Stimulated activated CD8-positive, alpha-beta memory T cell treated with anti-CD3 and anti-CD28 coated beads, Interleukin-15, amount 100 ng/mL, for 4 hours (primary cell): ENCODE measurements around the gene TNS2.

Experiments used
- DNase-seq, 2 donors: peaks; one replicate each; pipeline ENCODE4 v3.0.0-alpha.2; 2020; ENCODE audit warnings: low read depth in 2 of 2

Gene TNS2

DNA sequence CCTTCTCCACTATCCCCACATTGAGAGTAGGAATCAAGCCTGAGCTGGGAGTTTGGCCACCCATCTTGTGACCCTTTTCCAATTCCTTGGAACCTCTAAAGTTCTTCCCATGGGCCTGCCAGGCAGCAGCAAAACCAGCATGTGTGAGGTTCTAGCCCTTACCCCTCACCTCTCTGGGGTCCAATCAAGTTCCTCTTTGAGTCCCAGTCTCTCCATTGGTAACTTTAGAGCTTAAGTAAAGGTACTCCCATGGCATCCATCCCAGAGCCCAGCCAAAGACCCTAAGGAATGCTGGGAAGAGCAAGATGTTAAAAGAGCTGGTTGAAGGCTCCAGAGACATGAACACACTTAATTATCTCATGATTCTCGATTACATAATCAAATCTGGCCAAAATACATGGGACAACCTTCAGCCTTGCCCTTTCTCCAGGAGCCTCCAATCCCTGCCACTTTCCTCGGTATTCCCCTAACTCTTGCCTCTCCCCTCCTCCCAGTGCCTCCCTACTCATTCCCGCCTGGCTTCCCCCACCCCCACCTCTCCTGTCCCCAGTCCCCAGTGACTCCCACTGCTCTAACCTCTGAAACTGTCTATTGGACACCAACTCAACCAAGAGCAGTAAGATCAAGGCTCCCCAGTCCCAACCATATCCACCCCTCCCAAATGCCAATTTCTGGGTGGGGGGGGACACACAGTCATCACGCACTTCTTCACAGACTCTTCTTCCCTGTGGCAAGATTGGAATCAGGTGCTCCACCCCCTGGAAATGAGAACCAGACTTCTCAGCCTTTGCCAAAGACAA, 4.8 kb upstream of the TNS2 start:
- no peak for DNase-seq

DNA sequence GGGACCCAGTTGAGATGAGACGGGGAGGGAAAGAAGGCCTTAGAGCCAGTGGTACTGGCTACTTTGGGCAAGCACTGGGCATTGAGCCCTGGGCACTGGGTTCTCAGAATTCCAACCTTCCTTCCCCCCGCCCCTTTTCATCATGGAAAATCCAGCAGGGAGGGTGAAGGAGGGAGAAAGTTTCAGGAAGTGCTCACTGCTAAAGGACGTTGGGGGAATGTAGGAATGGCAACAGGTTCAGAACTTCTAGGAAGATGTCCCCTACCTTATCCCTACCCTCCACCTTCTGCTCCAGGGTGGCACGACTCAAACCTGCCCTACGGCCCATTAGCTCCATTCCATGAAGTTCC, 4.2 kb upstream of the TNS2 start:
- DNase-seq = no peak

DNA sequence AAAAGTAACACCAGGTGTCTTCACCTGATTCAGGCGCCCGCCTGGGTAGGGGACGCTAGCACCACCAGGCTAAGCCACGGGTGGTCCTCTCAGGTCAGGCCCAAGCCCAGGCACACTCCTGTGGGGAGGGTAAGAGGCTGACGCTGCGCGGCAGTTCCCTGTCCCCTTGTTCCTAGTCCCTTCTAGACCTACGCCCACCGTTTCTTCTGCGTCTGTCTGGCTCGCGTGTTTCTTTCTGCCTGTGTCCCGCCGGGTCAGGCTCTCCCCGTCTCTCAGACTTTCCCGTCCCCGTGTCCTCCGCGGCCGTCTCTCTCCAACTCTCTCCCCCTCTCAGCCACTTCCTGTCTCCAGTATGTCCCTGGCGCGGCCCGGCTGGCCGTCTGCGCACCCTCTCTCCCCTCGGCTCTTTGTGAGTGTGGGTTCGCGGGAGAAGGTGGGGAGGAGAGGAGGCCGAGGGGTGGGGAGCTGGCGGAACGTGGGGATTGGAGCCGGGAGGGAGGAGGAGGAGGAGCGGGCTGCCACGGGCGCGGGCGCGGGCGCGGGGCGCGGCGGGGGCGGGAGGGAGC, 3.1 kb upstream of the TNS2 start:
- no peak for DNase-seq

DNA sequence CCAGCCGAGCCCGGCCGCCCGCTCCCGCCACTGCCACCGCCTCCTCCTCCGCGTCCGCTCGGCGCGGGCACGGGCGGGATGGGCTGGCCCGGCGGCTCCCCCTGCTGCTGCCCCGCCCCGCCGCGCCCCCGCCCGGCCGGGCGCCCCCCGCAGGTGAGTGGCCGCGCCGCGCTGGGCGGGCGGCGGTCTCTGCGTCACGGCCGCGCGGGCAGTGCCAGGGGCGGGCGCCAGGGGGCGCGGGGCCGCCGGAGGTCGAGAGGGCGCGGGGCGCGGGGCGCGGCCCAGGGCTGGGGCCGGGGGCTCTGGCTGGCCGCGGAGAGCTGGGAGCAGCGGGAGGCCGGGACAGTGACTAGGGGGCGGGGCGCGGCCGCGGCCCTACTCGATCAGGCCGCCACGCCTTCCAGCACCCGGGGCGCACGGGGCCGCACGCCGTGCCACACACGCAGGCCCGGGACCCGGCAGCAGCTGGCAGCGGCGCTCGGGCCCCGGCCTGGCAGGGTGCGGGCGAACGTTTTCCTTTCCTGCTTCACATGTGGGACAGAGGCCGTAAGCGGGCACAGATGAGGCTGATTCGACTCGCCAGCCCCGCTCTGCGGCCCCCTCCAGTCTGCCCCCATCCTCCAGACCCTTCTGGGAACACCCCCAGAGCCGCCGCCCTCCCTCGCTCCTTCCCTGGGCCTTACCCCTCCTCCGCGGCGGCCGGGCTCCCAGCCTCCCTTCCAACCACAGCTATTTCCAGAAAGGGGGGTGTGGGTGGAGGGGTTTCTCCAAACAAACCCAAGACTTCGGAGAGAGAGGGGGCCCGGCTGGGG, 2.4 kb upstream of the TNS2 start:
- peak; percentile 23 to 53 for DNase-seq

DNA sequence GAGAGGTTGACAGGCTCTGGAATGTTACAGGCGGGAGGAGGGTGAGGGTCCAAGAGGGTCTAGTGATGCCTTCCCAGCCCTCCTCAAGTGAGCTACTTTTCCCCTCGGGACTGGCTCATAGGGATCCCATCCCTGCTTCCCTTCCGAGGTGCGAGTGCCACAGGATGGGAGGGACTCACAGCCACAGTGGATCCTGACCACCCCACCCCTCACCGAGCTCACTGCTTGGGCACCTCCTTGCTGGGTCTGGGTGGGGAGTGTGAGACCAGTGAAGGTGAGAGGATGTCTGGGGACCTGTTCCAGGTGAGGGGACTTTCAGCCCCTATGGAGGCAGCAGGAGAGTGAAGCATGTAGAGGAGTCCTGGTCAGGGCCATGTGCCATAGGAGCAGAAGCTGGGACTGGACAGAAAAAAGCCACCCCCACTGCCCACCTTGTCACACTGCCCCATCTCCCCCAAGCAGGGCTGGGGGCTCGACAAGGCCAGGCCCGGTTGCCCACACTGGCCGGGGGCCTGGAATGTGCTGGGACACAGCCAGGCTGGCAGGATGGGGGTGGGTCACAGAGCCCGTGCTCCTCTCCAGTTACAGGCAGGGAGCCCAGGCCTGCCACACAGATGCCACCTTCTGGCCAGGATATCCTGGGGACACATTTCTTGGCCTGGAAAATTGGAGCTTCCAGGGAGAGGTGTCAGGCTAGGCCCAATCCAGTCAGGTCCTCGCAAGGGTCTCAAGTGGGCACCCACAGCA, 1.7 kb upstream of the TNS2 start:
- no peak for DNase-seq

DNA sequence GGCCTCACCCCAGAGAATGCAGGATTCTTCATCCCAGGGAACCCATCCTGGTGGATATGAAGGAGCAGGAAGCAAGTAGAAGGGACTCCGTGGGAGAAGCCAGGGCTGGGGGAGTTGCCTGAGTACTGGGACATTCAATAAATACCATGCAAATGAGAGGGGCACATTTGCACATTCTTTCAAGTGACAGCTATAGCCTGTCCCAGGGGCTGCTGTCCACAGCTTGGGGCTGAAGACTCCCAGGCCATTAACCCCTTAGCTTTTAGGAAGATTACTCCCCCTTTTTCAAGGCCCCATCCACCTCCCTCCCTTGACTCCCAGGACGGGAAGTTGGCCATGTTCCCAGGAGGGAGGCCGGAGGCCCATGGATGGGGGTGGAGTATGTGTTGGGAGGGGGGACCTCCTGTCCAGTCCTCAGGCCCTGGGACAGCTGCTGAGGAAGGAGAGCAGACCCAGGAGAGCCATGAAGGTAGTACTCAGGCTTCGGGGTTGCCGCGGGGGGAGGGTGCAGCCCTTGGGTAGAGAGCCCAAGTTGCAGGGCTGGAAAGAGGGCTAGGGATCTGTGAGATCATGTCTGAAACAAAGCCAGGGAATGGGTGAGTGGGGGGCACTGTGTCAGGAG, 974 bp upstream of the TNS2 start:
- no peak for DNase-seq

DNA sequence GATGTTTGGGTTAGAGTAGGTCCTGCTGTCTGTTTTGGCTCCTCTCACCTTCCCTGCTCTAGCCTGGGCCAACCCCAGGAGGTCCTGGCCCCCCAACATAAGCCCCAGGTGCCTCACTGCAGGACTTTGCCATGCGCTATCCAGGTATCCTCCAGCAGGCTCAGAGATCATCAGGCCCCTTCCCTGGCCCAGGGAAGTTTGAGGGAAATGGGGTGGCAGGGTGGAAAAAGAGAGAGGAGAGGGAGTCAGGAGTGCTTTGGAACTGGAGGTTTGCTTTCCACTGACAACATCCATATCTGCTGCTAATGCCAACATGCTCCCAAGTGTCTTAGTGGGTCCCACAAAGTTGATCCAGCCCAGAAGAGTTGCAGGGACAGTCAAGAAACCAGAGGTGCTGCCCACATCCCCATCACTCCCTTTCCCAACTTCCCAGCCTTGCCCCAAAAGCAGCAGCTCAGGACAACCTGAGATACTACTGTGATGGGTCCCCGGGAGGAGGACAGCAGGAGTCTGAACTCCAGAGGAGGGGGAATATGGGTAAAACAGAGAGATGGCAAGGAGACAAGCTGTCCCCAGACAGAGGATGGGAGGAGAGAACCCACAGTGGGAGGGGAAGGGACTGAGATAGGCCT, 677 bp downstream of the TNS2 start:
- DNase-seq = no peak

DNA sequence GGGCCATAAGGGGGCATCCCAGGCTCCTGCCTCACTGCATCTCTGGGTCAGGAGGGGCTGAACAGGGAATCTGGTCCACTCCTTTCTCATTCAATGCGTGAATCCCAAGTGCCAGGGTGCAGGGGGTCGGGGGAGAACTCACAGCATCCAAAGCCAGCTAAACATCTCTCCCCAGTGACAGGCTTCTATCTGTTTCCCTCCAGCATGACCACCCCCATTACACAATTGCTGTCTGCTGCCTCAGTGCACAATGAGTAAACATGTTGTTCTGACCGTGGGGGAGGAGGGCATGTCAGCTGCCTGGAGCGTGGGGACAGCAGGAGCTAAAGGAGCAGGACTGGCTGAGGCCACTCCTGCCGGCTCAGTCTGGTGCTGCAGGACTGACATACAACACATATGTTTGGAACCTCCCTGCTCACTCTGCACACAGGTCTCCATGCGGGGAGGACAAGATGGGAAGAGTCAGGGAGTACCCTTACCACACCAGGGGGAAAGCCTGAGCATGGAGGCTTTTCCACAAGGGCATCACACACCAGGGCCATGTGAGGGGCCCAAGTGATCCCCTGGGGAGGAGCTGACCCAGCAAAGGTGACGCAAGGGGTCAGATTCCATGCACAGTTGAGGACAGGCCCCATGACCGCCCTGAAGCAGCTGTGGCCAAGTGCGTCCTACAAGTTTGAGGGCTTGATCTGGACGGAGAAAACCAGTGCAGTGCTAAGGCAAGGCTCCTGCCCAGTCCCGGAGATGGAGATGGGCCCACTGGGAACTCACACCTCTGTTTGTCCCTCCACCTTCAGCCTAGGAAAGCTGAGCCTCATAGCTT, 1.4 kb downstream of the TNS2 start:
- no peak for DNase-seq

DNA sequence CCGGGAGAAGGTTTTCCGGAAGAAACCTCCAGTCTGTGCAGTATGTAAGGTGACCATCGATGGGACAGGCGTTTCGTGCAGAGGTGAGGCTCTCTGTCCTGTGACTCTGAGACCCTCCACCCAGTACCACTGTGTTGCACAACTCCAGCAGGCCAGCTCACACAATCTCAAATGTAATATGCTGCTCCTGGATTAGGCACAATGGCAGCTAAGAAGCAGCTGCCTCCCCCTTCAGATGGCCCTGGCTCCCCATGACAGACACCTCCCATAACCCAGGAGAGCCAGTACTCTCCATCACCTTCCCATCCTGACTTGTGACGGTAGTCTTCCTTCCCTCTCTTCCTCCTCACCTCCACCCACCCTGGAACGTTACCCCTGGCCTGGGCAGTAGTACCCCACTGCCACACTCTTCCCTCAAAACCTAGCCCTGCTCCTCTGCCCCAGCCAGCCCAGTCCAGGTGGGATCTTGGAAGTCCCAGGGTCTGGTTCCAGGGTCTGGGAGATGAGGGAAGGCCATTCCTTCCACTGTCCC, 2.1 kb downstream of the TNS2 start:
- no peak for DNase-seq

DNA sequence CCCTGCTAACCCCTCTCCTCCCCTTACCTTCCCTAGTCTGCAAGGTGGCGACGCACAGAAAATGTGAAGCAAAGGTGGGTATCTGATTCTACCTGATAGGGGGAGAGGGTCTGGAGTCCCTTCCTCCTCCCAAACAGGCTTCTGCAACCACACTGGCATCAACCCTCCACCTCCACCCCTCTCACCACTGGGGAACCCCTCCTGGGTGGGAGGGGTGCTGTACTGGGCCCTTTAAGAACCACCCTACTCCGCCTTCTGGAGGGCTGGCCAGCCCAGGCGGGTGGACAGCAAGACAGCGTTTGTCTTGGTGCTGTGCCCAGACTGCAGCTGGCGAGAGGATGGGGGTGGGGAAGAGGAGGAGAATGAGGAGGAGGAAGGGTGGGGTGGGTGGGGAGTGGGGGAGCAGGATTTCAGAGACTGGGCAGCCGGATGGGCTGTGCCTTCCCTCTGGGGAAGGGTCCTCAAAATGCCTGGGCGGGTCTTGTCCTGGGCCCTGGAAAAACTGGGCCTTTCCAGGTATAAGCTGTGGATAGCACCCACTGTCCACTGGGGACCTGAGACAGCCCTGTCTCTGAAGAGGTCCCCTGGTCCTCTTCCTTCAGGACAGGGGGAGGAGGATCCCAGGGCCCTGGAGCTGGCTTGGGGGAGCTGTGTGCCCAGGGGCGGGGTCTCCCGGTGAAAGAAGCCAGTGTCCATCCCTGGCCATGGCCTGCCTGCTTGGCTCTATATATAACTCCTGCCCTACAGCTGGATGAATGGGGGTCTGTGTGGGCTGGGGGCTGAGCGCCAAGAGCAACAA, 2.8 kb downstream of the TNS2 start:
- DNase-seq = no peak

DNA sequence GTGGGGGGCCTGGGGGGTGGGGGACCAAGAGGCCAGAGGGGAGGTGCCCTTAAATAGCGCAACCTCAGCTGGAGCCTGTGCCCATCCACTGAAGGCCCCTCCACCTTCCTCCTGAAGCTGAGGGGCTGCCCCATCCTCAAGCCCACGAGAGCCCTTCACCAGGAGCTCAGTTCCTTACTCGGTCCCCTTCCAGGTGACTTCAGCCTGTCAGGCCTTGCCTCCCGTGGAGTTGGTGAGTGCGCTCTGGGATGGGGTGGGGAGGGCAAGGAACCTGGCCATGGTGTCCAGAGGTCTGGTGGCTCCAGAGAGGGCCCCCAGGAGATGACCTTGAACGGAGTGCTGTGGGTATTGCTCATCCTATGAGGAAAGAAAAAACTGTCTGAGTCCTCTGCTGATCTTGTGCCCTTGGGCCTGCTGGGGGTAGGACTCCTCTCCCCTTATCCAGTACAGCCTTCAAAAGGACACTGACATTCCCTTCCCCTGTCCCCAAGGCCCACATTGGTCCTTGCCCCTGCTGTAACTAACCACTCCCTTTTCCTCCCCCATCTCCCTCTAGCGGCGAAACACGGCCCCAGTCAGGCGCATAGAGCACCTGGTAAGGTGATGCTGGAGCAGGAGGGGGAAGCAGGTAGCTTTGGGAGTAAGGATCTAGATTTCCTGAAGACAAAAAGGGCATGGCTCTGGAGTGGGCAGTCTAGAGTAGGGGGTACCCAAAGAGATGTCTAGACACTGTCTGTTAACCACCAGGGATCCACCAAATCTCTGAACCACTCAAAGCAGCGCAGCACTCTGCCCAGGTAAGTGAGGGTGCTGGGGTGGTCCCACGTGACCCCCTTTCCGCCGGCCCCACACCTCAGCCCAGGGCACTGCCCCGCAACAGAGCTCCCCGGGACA, 3.6 kb downstream of the TNS2 start:
- peak in 1 of 2 donors; percentile 21 for DNase-seq

DNA sequence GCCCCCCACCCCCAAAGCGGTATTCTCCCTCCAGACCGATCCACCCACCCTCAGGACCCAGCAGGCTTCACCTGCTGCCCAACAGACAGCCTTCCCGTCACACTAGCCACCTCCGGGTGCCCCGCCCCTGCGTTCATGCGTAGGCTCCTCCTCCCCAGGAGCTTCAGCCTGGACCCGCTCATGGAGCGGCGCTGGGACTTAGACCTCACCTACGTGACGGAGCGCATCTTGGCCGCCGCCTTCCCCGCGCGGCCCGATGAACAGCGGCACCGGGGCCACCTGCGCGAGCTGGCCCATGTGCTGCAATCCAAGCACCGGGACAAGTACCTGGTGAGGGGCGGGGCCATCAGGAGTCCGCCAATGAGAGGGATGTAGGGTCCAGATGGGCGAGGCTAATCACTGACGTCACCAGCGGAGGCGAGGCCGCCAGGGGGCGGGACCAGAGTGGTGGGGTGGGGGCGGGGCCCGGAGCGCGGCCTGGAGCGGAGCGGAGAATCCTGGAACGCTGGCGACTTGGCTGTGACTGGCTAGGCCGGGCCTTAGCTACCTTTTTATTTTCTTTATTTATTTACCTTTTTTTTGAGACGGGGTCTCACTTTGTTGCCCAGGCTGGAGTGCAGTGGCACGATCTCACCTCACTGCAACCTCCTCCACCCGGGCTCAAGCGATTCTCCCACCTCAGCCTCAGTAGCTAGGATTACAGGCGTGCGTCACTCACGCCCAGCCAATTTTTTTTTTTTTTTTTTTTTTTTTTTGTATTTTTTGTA, 4.4 kb downstream of the TNS2 start:
- DNase-seq = peak; percentile 78 to 88

DNA sequence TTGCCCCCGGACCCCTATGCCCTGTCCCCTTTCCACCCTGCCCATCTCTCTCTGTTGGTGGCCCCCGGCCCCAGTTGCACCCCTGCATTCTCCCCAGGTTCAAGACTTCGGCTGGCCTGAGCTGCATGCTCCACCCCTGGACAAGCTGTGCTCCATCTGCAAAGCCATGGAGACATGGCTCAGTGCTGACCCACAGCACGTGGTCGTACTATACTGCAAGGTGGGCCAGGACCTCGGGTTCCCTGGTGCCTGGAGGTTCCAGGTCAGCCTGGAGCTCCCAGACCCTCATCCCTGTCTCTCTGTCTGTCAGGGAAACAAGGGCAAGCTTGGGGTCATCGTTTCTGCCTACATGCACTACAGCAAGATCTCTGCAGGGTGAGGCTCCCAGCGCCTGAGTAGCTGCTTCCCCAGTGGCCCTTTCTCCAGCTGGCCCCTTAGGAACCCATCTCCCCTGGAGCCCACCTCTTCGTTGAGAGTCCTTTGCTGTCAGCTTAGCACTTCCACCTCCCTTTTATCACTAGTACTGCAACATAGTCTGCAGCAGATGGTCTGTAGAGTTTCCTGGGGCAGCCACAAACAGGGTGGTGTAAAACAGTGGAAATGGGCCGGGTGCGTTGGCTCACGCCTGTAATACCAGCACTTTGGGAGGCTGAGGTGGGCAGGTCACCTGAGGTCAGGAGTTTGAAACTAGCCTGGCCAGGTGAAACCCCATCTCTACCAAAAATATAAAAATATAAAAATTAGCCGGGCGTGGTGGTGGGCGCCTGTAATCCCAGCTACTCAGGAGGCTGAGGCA, 5.8 kb downstream of the TNS2 start:
- DNase-seq = no peak

DNA sequence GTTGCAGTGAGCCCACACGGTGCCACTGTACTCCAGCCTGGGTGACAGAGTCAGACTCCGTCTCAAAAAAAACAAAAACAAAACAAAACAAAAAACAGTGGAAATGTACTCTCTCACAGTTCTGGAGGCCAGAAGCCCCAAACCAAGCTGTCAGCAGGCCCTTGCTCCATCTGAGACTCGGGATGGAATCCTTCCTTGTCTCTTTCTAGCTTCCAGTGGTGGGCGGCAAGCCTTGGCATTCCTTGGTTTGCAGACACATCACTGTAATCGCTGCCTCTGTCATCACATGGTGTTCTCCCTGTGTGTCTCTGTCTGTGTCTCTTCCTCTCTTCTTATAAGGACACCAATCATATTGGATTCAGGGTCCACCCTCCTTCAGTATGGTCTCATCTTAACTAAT, 6.4 kb downstream of the TNS2 start:
- no peak for DNase-seq

DNA sequence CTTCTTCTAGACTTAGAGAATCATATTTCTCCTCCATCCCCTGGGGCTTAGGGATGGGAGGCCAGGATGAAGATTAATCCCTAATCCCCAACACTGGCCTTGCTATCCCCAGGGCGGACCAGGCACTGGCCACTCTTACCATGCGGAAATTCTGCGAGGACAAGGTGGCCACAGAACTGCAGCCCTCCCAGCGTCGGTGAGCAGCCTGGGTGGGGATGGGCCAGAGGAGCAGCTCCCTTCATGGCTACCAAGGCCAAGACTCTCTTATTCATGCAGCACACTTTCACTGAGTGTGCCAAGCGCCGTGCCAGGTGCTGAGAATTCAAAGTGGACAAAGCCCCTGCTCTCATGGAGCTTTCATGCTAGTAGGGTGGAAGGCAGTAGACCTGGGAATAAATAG, 7.0 kb downstream of the TNS2 start:
- DNase-seq = no peak

DNA sequence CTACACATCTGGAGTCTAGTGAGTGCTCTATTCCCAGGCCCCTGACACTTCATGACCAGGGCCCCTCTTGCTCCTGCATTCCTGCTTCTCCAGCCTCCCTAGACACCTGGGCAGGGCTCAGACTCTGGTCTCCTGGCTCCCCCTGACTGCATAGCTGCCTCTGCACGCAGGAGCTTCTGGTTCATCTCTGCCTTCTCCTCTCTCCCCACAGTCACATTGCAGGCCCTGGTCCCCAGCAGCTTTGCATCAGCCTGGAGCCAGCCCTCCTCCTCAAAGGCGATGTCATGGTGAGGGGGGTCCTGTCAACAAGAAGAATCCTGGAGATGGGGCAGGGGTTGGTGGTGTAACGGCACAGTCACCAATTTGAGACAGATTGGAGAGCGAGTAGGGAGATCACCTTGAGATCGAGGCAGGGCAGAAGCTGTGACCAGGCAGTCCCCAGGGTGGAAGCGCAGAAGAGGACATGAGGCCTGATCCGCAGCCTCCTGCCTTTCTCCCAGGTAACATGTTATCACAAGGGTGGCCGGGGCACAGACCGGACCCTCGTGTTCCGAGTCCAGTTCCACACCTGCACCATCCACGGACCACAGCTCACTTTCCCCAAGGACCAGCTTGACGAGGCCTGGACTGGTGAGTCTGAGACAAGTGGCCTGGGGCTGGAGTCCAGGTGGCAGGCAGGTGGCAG, 8.1 kb downstream of the TNS2 start:
- DNase-seq = no peak
